ENCODE results near the gene USP46. TPM values are rescaled to one million over a fixed set of nuclear protein-coding genes. Genes with fewer than 3 reads are reported as not detected.

The USP46 gene
- total and polyA plus RNA-seq, 2 of the 13 experiments (the other 11 are each of a cell fraction or from before 2014, with no cell fraction given): 4.7 to 17.4 TPM

- TF ChIP-seq TRAFD1 (CRISPR knock-in tag; IDR thresholded peaks at IDR 0.05; ENCODE audit: borderline replicate concordance) (no peak), MTF2 (CRISPR knock-in tag; IDR thresholded peaks at IDR 0.05; ENCODE audit: borderline replicate concordance) (no peak), MATR3 (CRISPR knock-in tag; IDR thresholded peaks at IDR 0.05) (no peak), HOXA3 (CRISPR knock-in tag; IDR thresholded peaks at IDR 0.05) (no peak), ATF5 (CRISPR knock-in tag; IDR thresholded peaks at IDR 0.05; ENCODE audit: low read depth) (no peak), SP140L (CRISPR knock-in tag; IDR thresholded peaks at IDR 0.05; ENCODE audit: borderline replicate concordance) (no peak), RXRA (CRISPR knock-in tag; IDR thresholded peaks at IDR 0.05) (no peak)
These were observed 20.4 kb downstream of the USP46 start (continued) for GRCh38 chr4:52638717-52639116.

GRCh38 chr4:52637116-52637515, 22.0 kb downstream of the USP46 start:
- DNase-seq (ENCODE audit: low spot score) (no peak), FAIRE-seq (no peak), ATAC-seq (no peak)
- ChIA-PET POLR2A (no interaction called here), CTCF (ENCODE audit: low intra/inter-chr PET ratio, low total read pairs) (no interaction called here)
- no peaks in the 10 kb centered on the region for H4K20me1 ChIP-seq (ENCODE audit: insufficient read depth, low read length)
- no peak for TF ChIP-seq KLF11 (CRISPR knock-in tag; IDR thresholded peaks at IDR 0.05)
- in situ Hi-C loops (cut with HindIII; ENCODE audit: extremely low pct_ligation_motif_present, low pct_unique_long_range_greater_than_20kb) (no loop called here), intact Hi-C loops (cut with micrococcal nuclease; ENCODE audit: unreplicated experiment) (no loop called here)
- no peak overlapping the region for H3K9ac ChIP-seq (ENCODE audit: insufficient read depth, low read depth, low read length)
- BruUV-seq (replicated peaks): no TSS peak
- H3K36me3 ChIP-seq (replicated peaks in 1 of 2; ENCODE audit: control insufficient read depth in 1 of 2, insufficient read depth in 2 of 2, low read length in 2 of 2): no peaks in the 10 kb centered on the region
- H3K4me1 ChIP-seq (ENCODE audit: insufficient read depth, low read length): no peaks in the 10 kb centered on the region
- no peak overlapping the region for H2AFZ ChIP-seq (ENCODE audit: low read length)
- no peaks in the 10 kb centered on the region for H3K27me3 ChIP-seq (ENCODE audit: control insufficient read depth in 1 of 2, insufficient read depth in 2 of 2, low read length in 2 of 2)
- peaks cover 22% of the 10 kb centered on the region for H3K79me2 ChIP-seq (ENCODE audit: insufficient read depth, low read length)
- 95% methylated on average over 2 of the region's 2 CpGs for WGBS (ENCODE audit: low lambda C conversion rate)
- no peak overlapping the region for H3K4me2 ChIP-seq (ENCODE audit: low read depth, low read length)
- no peak overlapping the region for H3K27ac ChIP-seq (ENCODE audit: extremely low read length, insufficient read depth, low read length)
- no peaks in the 10 kb centered on the region for H3K9me3 ChIP-seq (ENCODE audit: low read length)
- no peak overlapping the region for H3K4me3 ChIP-seq (replicated peaks in 1 of 3; ENCODE audit: insufficient read depth in 1 of 3, low read depth in 2 of 3, low read length in 3 of 3)

All from HepG2 (cell line).